ENCODE measurements around the gene RLN1.

DNA sequence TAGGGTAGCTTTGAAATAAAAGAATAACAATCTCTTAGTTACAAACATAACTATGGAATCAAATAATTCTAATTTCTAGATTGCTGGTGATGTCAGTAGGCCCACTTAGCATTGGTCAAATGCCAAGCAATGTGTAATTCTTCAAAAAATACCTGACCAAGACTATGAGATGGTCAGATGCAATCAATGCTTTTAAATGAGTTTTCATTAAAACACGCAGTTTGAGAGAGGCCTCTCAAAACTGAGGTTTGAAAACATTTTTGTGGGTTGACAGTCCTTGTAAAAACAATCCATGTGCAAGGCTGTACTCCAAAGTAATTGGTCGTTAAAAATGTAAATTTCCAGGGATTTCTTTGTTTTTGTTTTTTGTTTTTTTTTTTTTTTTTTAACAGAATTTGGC is 33.9 kb downstream of the RLN1 start:
- TF ChIP-seq, protein P1, sequence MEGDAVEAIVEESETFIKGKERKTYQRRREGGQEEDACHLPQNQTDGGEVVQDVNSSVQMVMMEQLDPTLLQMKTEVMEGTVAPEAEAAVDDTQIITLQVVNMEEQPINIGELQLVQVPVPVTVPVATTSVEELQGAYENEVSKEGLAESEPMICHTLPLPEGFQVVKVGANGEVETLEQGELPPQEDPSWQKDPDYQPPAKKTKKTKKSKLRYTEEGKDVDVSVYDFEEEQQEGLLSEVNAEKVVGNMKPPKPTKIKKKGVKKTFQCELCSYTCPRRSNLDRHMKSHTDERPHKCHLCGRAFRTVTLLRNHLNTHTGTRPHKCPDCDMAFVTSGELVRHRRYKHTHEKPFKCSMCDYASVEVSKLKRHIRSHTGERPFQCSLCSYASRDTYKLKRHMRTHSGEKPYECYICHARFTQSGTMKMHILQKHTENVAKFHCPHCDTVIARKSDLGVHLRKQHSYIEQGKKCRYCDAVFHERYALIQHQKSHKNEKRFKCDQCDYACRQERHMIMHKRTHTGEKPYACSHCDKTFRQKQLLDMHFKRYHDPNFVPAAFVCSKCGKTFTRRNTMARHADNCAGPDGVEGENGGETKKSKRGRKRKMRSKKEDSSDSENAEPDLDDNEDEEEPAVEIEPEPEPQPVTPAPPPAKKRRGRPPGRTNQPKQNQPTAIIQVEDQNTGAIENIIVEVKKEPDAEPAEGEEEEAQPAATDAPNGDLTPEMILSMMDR (IDR thresholded peaks at IDR 0.05; ENCODE audit: insufficient read depth, low read depth, low read length): no peak
- no peak for TF ChIP-seq EZH2 (IDR thresholded peaks at IDR 0.05; ENCODE audit: insufficient read depth, low read length)

Data from astrocyte (in vitro differentiated cells and primary cell).